ENCODE data around the gene FAH.

FAH gene

DNA sequence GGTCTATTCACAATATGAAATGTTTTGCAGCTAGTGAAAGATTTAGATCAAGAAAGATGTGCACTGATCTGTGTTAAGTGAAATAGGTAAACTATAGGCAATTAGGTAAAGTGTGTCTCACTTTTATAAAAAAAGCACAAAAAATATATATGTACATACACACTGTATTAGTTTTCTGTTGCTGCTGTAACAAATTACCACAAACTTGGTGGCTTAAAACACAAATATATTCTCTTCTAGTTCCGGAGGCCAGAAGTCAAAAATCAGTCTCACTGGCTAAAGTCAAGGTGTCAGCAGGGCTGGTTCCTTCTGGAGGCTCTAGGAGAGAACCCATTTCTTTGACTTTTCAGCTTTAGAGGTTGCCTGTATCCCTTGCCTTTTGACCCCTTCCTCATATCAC is 11.1 kb downstream of the FAH start (continued):
- TF ChIP-seq, protein P1, sequence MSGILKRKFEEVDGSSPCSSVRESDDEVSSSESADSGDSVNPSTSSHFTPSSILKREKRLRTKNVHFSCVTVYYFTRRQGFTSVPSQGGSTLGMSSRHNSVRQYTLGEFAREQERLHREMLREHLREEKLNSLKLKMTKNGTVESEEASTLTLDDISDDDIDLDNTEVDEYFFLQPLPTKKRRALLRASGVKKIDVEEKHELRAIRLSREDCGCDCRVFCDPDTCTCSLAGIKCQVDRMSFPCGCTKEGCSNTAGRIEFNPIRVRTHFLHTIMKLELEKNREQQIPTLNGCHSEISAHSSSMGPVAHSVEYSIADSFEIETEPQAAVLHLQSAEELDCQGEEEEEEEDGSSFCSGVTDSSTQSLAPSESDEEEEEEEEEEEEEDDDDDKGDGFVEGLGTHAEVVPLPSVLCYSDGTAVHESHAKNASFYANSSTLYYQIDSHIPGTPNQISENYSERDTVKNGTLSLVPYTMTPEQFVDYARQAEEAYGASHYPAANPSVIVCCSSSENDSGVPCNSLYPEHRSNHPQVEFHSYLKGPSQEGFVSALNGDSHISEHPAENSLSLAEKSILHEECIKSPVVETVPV (CRISPR knock-in tag; IDR thresholded peaks at IDR 0.05) = no peak
- TF ChIP-seq TCF4 (CRISPR knock-in tag; IDR thresholded peaks at IDR 0.05; ENCODE audit: borderline replicate concordance) = no peak
- no peak for TF ChIP-seq ESRRG (CRISPR knock-in tag; IDR thresholded peaks at IDR 0.05)
- no peak for TF ChIP-seq BACH2 (CRISPR knock-in tag; IDR thresholded peaks at IDR 0.05; ENCODE audit: borderline replicate concordance)
- no peak for TF ChIP-seq ISL1 (CRISPR knock-in tag; IDR thresholded peaks at IDR 0.05)
- TF ChIP-seq ZC3H10 (CRISPR knock-in tag; IDR thresholded peaks at IDR 0.05) = no peak

DNA sequence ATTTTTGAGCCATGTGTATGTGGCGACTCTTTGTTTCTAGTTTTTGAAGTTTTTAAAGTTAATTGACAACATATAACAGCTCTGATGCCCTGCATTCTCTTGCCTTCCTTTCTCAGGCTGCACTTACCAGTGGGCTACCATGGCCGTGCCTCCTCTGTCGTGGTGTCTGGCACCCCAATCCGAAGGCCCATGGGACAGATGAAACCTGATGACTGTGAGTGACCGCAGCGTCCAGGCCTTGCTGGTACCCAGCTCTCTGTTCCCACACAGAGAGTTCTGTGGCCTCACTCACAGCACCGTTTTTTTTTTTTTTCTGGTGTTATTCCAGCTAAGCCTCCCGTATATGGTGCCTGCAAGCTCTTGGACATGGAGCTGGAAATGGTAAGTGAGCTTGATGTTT is 15.1 kb downstream of the FAH start:
- TF ChIP-seq, protein P2, sequence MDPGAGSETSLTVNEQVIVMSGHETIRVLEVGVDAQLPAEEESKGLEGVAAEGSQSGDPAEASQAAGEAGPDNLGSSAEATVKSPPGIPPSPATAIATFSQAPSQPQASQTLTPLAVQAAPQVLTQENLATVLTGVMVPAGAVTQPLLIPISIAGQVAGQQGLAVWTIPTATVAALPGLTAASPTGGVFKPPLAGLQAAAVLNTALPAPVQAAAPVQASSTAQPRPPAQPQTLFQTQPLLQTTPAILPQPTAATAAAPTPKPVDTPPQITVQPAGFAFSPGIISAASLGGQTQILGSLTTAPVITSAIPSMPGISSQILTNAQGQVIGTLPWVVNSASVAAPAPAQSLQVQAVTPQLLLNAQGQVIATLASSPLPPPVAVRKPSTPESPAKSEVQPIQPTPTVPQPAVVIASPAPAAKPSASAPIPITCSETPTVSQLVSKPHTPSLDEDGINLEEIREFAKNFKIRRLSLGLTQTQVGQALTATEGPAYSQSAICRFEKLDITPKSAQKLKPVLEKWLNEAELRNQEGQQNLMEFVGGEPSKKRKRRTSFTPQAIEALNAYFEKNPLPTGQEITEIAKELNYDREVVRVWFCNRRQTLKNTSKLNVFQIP (CRISPR knock-in tag; IDR thresholded peaks at IDR 0.05; ENCODE audit: borderline replicate concordance, low read depth) = no peak
- no peak for TF ChIP-seq ZNF8 (CRISPR knock-in tag; IDR thresholded peaks at IDR 0.05)
- no peak for TF ChIP-seq BACH2 (CRISPR knock-in tag; IDR thresholded peaks at IDR 0.05; ENCODE audit: borderline replicate concordance)
- TF ChIP-seq ARNTL (CRISPR knock-in tag; IDR thresholded peaks at IDR 0.05; ENCODE audit: borderline replicate concordance, low read depth) = no peak
- no peak for TF ChIP-seq ZNF70 (CRISPR knock-in tag; IDR thresholded peaks at IDR 0.05)
- no peak for TF ChIP-seq GLIS3 (CRISPR knock-in tag; IDR thresholded peaks at IDR 0.05)

DNA sequence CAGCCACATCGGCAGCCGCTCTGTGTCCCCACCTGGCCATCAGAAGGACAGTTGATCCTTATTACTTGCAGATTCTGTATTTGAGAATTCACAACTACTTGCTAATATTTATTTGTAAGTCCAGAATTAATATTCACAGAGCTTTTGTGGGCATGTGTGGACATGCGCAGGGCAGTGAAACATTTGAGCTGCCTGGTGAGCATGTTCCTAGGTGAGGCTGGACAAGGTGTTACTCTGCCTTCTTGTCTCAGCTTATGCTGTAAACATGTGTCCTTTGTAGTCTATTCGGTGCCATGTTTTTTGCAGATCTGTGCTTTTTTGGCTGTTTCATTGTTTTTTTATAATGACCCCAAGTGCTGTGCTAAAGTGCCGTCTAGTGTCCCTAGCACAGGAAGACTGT is 15.6 kb downstream of the FAH start:
- no peak for TF ChIP-seq PPARA (CRISPR knock-in tag; IDR thresholded peaks at IDR 0.05; ENCODE audit: borderline replicate concordance)
- TF ChIP-seq BACH2 (CRISPR knock-in tag; IDR thresholded peaks at IDR 0.05; ENCODE audit: borderline replicate concordance) = no peak
- TF ChIP-seq TOX (CRISPR knock-in tag; IDR thresholded peaks at IDR 0.05; ENCODE audit: borderline replicate concordance) = no peak
- no peak for TF ChIP-seq ZNF565 (CRISPR knock-in tag; conservative IDR thresholded peaks at IDR 0.05; ENCODE audit: low read depth)
- TF ChIP-seq TCF4 (CRISPR knock-in tag; IDR thresholded peaks at IDR 0.05; ENCODE audit: borderline replicate concordance) = no peak
- TF ChIP-seq, protein P3, sequence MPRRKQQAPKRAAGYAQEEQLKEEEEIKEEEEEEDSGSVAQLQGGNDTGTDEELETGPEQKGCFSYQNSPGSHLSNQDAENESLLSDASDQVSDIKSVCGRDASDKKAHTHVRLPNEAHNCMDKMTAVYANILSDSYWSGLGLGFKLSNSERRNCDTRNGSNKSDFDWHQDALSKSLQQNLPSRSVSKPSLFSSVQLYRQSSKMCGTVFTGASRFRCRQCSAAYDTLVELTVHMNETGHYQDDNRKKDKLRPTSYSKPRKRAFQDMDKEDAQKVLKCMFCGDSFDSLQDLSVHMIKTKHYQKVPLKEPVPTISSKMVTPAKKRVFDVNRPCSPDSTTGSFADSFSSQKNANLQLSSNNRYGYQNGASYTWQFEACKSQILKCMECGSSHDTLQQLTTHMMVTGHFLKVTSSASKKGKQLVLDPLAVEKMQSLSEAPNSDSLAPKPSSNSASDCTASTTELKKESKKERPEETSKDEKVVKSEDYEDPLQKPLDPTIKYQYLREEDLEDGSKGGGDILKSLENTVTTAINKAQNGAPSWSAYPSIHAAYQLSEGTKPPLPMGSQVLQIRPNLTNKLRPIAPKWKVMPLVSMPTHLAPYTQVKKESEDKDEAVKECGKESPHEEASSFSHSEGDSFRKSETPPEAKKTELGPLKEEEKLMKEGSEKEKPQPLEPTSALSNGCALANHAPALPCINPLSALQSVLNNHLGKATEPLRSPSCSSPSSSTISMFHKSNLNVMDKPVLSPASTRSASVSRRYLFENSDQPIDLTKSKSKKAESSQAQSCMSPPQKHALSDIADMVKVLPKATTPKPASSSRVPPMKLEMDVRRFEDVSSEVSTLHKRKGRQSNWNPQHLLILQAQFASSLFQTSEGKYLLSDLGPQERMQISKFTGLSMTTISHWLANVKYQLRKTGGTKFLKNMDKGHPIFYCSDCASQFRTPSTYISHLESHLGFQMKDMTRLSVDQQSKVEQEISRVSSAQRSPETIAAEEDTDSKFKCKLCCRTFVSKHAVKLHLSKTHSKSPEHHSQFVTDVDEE (CRISPR knock-in tag; IDR thresholded peaks at IDR 0.05) = no peak
- no peak for ATAC-seq

More for the DNA sequence above, 15.1 kb downstream of the FAH start:
- no peak for ATAC-seq

DNA sequence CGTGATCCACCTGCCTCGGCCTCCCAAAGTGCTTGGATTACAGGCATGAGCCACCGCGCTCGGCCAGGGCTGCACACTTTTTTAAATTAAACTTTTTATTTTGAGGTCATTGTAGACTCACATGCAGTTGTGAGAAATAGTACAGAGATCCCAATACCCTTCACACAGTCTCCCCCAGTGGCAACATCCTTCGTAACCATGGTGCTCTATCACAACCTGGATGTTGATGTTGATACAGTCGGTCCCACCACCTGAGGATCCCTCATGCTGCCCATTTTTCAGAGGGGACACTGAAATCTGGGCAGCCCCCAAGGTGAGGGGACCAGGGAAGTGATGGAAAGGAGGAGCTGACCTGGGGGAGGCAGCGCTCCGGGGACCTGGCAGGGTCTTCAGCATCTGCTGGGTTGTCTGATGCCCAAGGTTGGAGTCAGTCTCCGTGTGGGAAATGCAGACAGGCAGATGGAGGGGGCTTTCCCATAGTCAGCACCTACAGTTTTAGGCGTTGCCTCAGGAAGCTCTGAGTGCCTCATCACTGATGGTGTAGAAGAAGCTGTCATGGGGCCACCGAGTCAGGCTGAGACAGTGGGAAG is 17.1 kb downstream of the FAH start:
- no peak for ATAC-seq
- TF ChIP-seq, protein P4, sequence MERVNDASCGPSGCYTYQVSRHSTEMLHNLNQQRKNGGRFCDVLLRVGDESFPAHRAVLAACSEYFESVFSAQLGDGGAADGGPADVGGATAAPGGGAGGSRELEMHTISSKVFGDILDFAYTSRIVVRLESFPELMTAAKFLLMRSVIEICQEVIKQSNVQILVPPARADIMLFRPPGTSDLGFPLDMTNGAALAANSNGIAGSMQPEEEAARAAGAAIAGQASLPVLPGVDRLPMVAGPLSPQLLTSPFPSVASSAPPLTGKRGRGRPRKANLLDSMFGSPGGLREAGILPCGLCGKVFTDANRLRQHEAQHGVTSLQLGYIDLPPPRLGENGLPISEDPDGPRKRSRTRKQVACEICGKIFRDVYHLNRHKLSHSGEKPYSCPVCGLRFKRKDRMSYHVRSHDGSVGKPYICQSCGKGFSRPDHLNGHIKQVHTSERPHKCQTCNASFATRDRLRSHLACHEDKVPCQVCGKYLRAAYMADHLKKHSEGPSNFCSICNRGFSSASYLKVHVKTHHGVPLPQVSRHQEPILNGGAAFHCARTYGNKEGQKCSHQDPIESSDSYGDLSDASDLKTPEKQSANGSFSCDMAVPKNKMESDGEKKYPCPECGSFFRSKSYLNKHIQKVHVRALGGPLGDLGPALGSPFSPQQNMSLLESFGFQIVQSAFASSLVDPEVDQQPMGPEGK (CRISPR knock-in tag; IDR thresholded peaks at IDR 0.05; ENCODE audit: borderline replicate concordance) = no peak
- TF ChIP-seq ISL1 (CRISPR knock-in tag; IDR thresholded peaks at IDR 0.05) (no peak), GLIS3 (CRISPR knock-in tag; IDR thresholded peaks at IDR 0.05) (no peak), ZFP3 (CRISPR knock-in tag; IDR thresholded peaks at IDR 0.05) (no peak), OSR1 (CRISPR knock-in tag; IDR thresholded peaks at IDR 0.05) (no peak), ZNF70 (CRISPR knock-in tag; IDR thresholded peaks at IDR 0.05) (no peak), BACH2 (CRISPR knock-in tag; IDR thresholded peaks at IDR 0.05; ENCODE audit: borderline replicate concordance) (no peak), ZC3H10 (CRISPR knock-in tag; IDR thresholded peaks at IDR 0.05) (no peak), ZNF565 (CRISPR knock-in tag; conservative IDR thresholded peaks at IDR 0.05; ENCODE audit: low read depth) (no peak), RARB (CRISPR knock-in tag; IDR thresholded peaks at IDR 0.05) (no peak), ARNTL (CRISPR knock-in tag; IDR thresholded peaks at IDR 0.05; ENCODE audit: borderline replicate concordance, low read depth) (no peak), ZNF8 (CRISPR knock-in tag; IDR thresholded peaks at IDR 0.05) (no peak)
